Karpas-422 (cell line): ENCODE data around the gene CAPRIN1. TPM values are rescaled to one million over a fixed set of nuclear protein-coding genes. Genes with fewer than 3 reads are reported as not detected.

ENCODE experiments used
- DNase-seq: peaks from one replicate; pipeline ENCODE4 v3.0.0-alpha.2; 2015
- H2AFZ ChIP-seq: fragments of 200-600 bp; sonication (generic); 2 replicates; pipeline ENCODE4 v1.6.1; 2014; ENCODE audit warnings: antibody characterized with exemption, low read length, mixed read lengths
- H3K27ac ChIP-seq: fragments of 200-600 bp; sonication (generic); 2 replicates; pipeline ENCODE4 v1.5.1; 2014; ENCODE audit warnings: mild to moderate bottlenecking, low read length, moderate library complexity
- H3K27me3 ChIP-seq: fragments of 200-600 bp; sonication (generic); 2 replicates; pipeline ENCODE4 v1.6.1; 2014; ENCODE audit warnings: low read length, mixed read lengths
- H3K36me3 ChIP-seq: fragments of 200-600 bp; sonication (generic); 2 replicates; pipeline ENCODE4 v1.6.1; 2014; ENCODE audit warnings: low read length, mixed read lengths; ENCODE audit not compliant: insufficient read depth
- H3K4me1 ChIP-seq: fragments of 200-600 bp; sonication (generic); 2 replicates; pipeline ENCODE4 v1.6.1; 2014; ENCODE audit warnings: mild to moderate bottlenecking, low read length, mixed read lengths
- H3K4me2 ChIP-seq: fragments of 200-600 bp; sonication (generic); 2 replicates; pipeline ENCODE4 v1.6.1; 2014; ENCODE audit warnings: low read length, low read depth, mild to moderate bottlenecking; ENCODE audit not compliant: poor library complexity, severe bottlenecking
- H3K4me3 ChIP-seq: fragments of 200-600 bp; sonication (generic); 2 replicates; pipeline ENCODE4 v1.5.1; 2014; ENCODE audit warnings: mild to moderate bottlenecking, antibody characterized with exemption, low read length, mixed read lengths
- H3K79me2 ChIP-seq: fragments of 200-600 bp; sonication (generic); 2 replicates; pipeline ENCODE4 v1.6.1; 2014; ENCODE audit warnings: mild to moderate bottlenecking, low read length, mixed read lengths
- H3K9ac ChIP-seq: fragments of 200-600 bp; sonication (generic); 2 replicates; pipeline ENCODE4 v1.6.0; 2014; ENCODE audit warnings: low read length
- H3K9me2 ChIP-seq: fragments of 200-600 bp; sonication (generic), shearing (Covaris generic); replicated peaks from 2 replicates; pipeline ENCODE4 v1.6.0; 2014; ENCODE audit warnings: mild to moderate bottlenecking, low read length, moderate library complexity; ENCODE audit not compliant: insufficient read depth
- H3K9me3 ChIP-seq: fragments of 300-700, 200-600 bp; sonication (generic); 2 replicates; pipeline ENCODE4 v1.6.1; 2014; ENCODE audit warnings: low read length, mixed read lengths
- H4K20me1 ChIP-seq: fragments of 200-600 bp; sonication (generic); 2 replicates; pipeline ENCODE4 v1.6.1; 2014; ENCODE audit warnings: mild to moderate bottlenecking, antibody characterized with exemption, low read length, low read depth; ENCODE audit not compliant: insufficient read depth
- total RNA-seq: library from RNA; depleted of rRNA; stranded (reverse); fragments of >200 nt; shearing (Covaris generic); gene quantifications from 2 replicates; pipeline ENCODE4 v1.2.3, GENCODE V29; 2014; ENCODE audit warnings: low replicate concordance; rRNA removed

Gene CAPRIN1
- total RNA-seq, 1 experiment from 2014 or later = 195 TPM

DNA sequence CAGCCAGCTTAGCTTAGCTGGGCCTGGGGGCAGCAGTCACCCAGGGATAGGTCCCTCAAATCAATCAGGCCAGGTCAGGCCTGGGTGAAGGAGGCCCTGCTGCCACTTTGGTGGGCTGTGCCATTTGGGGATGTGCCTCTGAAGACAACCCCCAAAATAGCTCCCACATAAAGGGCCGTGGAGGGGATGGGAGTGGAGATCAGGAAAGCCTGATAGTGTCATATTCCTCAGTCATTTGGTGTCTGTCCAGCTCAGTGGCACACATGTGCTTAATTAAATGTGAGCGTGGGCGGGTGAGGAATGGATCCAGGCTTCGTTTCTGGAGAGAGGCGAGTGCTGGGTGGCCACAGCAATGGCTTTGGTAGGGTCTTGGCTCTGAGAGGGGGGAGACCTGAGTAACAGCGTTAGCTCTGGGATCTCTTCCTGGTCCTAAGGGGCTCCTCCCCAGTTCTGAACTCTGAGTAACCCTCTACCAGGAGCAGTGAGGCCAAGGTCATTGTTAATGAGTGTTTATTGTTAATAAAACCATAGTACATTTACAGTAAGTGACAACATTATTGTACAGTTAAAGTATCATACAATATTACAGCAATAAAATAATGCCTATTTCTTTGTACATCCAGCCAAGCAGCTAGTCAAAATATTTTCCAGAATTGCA is 99.1 kb downstream of the CAPRIN1 start:
- no peaks in the 10 kb centered on the region for H3K27me3 ChIP-seq
- H3K27ac ChIP-seq = no peak overlapping the region
- no peaks in the 10 kb centered on the region for H4K20me1 ChIP-seq
- no peaks in the 10 kb centered on the region for H3K9me3 ChIP-seq
- H3K9ac ChIP-seq = no peak overlapping the region
- no peak overlapping the region for H2AFZ ChIP-seq
- H3K79me2 ChIP-seq = peaks cover 4% of the 10 kb centered on the region; the same call in 1 of the 2 replicates
- H3K4me2 ChIP-seq = no peak overlapping the region
- H3K36me3 ChIP-seq = peaks cover 34% of the 10 kb centered on the region; the same call in 1 of the 2 replicates
- peaks cover 36% of the 10 kb centered on the region for H3K4me1 ChIP-seq
- H3K9me2 ChIP-seq = no peaks in the 10 kb centered on the region
- H3K4me3 ChIP-seq = no peak overlapping the region
- no peak for DNase-seq

Other genes starting within 250 kb of the CAPRIN1 start
- 0.34 and 0.47 TPM in 2 replicates for gene LMO2, start 159.7 kb upstream of the CAPRIN1 start, total RNA-seq
- 45.0 and 61.0 TPM in 2 replicates for gene NAT10, start 53.9 kb downstream of the CAPRIN1 start, total RNA-seq